ENCODE results near the gene CBL.
A peak's percentile ranks its signal among the peaks of the same experiment; 100 is the strongest.

CBL gene

GRCh38 chr11:119310682-119311052, 104.5 kb downstream of the CBL start:
- TF ChIP-seq, protein P1, sequence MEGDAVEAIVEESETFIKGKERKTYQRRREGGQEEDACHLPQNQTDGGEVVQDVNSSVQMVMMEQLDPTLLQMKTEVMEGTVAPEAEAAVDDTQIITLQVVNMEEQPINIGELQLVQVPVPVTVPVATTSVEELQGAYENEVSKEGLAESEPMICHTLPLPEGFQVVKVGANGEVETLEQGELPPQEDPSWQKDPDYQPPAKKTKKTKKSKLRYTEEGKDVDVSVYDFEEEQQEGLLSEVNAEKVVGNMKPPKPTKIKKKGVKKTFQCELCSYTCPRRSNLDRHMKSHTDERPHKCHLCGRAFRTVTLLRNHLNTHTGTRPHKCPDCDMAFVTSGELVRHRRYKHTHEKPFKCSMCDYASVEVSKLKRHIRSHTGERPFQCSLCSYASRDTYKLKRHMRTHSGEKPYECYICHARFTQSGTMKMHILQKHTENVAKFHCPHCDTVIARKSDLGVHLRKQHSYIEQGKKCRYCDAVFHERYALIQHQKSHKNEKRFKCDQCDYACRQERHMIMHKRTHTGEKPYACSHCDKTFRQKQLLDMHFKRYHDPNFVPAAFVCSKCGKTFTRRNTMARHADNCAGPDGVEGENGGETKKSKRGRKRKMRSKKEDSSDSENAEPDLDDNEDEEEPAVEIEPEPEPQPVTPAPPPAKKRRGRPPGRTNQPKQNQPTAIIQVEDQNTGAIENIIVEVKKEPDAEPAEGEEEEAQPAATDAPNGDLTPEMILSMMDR (IDR thresholded peaks at IDR 0.05; ENCODE audit: poor library complexity, severe bottlenecking): no peak
- DNase-seq (ENCODE audit: low spot score): no peak

DNA sequence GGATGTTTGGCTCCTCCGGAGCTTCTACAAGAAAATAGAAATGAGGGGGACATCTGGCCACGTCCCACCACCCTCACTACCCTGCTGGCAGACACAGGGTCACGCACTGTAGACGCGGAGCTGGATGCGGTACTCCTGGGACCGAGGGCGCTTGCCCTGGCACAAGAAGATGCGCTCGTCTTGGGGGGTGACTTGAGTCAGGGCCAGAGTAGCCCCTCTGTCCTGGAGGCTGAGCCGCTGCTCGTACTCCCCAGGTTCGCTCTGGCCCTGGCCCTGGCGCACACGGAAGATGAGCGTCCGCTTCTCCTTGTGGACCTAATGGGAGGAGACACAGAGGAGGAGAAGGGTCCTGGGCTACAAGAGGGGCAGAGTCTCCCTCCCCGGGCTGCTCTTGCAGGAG, 108.6 kb downstream of the CBL start:
- Histone ChIP-seq H3K4me1 (ENCODE audit: insufficient read depth, poor library complexity, severe bottlenecking) (peaks cover 13% of the 10 kb centered on the region), H3K27ac (ENCODE audit: poor library complexity, severe bottlenecking) (no peak overlapping the region), H3K36me3 (ENCODE audit: low read depth) (peaks cover 3% of the 10 kb centered on the region; the same call in 1 of the 2 replicates), H3K27me3 (ENCODE audit: insufficient read depth, poor library complexity, severe bottlenecking) (no peaks in the 10 kb centered on the region), H3K4me3 (ENCODE audit: severe bottlenecking) (no peak overlapping the region), H3K9me3 (ENCODE audit: severe bottlenecking) (no peaks in the 10 kb centered on the region)
- no peak for DNase-seq (ENCODE audit: low spot score)
- ATAC-seq (ENCODE audit: low read depth): no peak
- TF ChIP-seq, protein P1 (IDR thresholded peaks at IDR 0.05; ENCODE audit: poor library complexity, severe bottlenecking): no peak

More at GRCh38 chr11:119310682-119311052, 104.5 kb downstream of the CBL start:
- ATAC-seq (ENCODE audit: low read depth): no peak
- Histone ChIP-seq H3K36me3 (ENCODE audit: low read depth) (peaks cover 9% of the 10 kb centered on the region; the same call in 1 of the 2 replicates), H3K9me3 (ENCODE audit: severe bottlenecking) (no peaks in the 10 kb centered on the region), H3K27me3 (ENCODE audit: insufficient read depth, poor library complexity, severe bottlenecking) (no peaks in the 10 kb centered on the region), H3K4me1 (ENCODE audit: insufficient read depth, poor library complexity, severe bottlenecking) (no peaks in the 10 kb centered on the region), H3K27ac (ENCODE audit: poor library complexity, severe bottlenecking) (no peak overlapping the region), H3K4me3 (ENCODE audit: severe bottlenecking) (no peak overlapping the region)

DNA sequence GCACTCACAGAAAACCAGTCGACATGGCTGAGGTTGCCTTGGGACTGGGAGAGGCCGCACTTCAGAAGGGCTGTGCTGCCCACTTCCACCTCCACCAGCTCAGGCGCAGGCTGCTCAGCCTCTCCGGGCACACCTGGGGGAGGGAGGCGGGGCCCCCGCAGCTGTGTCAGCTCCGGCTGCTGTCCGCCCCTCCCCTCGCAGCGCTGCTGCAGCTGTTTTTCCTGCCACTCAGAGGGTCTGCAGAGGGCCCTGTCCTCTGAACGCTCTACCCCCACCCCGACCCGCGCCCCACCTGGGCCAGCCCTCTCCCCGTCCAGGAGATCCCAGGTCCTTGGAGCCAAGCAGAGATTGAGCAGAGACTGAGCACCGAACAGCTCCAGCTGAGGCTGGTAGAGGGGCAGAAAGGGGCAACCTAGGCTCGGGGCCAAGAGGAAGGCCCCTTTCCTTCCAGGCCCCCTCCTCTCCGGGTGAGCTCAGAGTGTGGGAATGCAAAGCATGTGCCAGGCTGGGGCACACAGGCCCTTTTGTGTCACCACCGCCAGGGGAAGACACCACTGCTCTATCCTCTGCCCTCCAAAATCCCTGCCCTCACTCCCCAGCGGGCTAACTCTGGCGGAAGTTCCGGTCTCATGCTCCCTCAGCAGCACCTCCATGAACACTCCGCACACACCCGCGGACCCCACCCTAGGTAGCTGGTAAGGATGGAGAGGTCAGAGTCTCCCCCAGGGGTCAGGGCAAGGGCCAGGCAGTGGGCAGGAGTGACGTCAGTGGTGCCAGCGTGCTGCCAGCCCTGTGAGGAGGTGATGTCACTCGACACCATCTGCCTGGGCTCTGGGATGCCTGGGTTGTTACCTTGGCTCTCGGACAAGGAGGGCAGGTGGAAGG, 109.2 kb downstream of the CBL start:
- ATAC-seq (ENCODE audit: low read depth): peak; percentile 11; the same call in 1 of the 3 replicates
- H3K4me3 ChIP-seq (ENCODE audit: severe bottlenecking): peak overlapping the region; percentile 46
- DNase-seq (ENCODE audit: low spot score): no peak
- no peaks in the 10 kb centered on the region for H3K27me3 ChIP-seq (ENCODE audit: insufficient read depth, poor library complexity, severe bottlenecking)
- peaks cover 13% of the 10 kb centered on the region for H3K4me1 ChIP-seq (ENCODE audit: insufficient read depth, poor library complexity, severe bottlenecking)
- peaks cover 3% of the 10 kb centered on the region; the same call in 1 of the 2 replicates for H3K36me3 ChIP-seq (ENCODE audit: low read depth)
- TF ChIP-seq, protein P1 (IDR thresholded peaks at IDR 0.05; ENCODE audit: poor library complexity, severe bottlenecking): no peak
- H3K27ac ChIP-seq (ENCODE audit: poor library complexity, severe bottlenecking): peak overlapping the region; percentile 14
- H3K9me3 ChIP-seq (ENCODE audit: severe bottlenecking): no peaks in the 10 kb centered on the region

GRCh38 chr11:119316016-119316728, 110.0 kb downstream of the CBL start:
- 0 out of 3 replicates have a peak, but pooled peaks have one; percentile 5 for ATAC-seq (ENCODE audit: low read depth)

More at GRCh38 chr11:119316016-119316728, 110.0 kb downstream of the CBL start:
- Histone ChIP-seq H3K4me3 (ENCODE audit: severe bottlenecking) (peak overlapping the region; percentile 46), H3K36me3 (ENCODE audit: low read depth) (peaks cover 3% of the 10 kb centered on the region; the same call in 1 of the 2 replicates), H3K27me3 (ENCODE audit: insufficient read depth, poor library complexity, severe bottlenecking) (no peaks in the 10 kb centered on the region), H3K9me3 (ENCODE audit: severe bottlenecking) (no peaks in the 10 kb centered on the region), H3K27ac (ENCODE audit: poor library complexity, severe bottlenecking) (peak overlapping the region; percentile 14), H3K4me1 (ENCODE audit: insufficient read depth, poor library complexity, severe bottlenecking) (peaks cover 13% of the 10 kb centered on the region)
- DNase-seq (ENCODE audit: low spot score): no peak
- TF ChIP-seq, protein P1 (IDR thresholded peaks at IDR 0.05; ENCODE audit: poor library complexity, severe bottlenecking): no peak
